ENCODE measurements around the gene SLC35F3. TPM values are rescaled to one million over a fixed set of nuclear protein-coding genes. Genes with fewer than 3 reads are reported as not detected.

The SLC35F3 gene
- total RNA-seq, 6 experiments from 2014 or later: 0.26 to 0.58 (median 0.46) TPM

GRCh38 chr1:234136073-234136472, 231.6 kb downstream of the SLC35F3 start:
- TF ChIP-seq CTCF (IDR thresholded peaks at IDR 0.05): no peak
- H3K9me3 Mint-ChIP-seq: peaks cover 5% of the 10 kb centered on the region; the same call in 1 of the 2 replicates
- H3K4me1 Mint-ChIP-seq (ENCODE audit: low read depth): peaks cover 36% of the 10 kb centered on the region; the same call in 1 of the 2 replicates
- no peak overlapping the region for H3K4me3 Mint-ChIP-seq
- no peak overlapping the region for H3K27ac Mint-ChIP-seq
- no peaks in the 10 kb centered on the region for H3K36me3 Mint-ChIP-seq (ENCODE audit: low read depth)
- no peaks in the 10 kb centered on the region; the same call in 1 of the 2 replicates for H3K27me3 Mint-ChIP-seq (ENCODE audit: insufficient read depth)
- no peak for DNase-seq

- H3K27ac Mint-ChIP-seq: no peak overlapping the region; the same call in 1 of the 2 replicates
- TF ChIP-seq CTCF (IDR thresholded peaks at IDR 0.05): no peak
- DNase-seq: peak; percentile 54
- no peak overlapping the region for H3K4me3 Mint-ChIP-seq
- peaks cover 5% of the 10 kb centered on the region; the same call in 1 of the 2 replicates for H3K9me3 Mint-ChIP-seq
- peaks cover 45% of the 10 kb centered on the region; the same call in 1 of the 2 replicates for H3K4me1 Mint-ChIP-seq (ENCODE audit: low read depth)
- H3K27me3 Mint-ChIP-seq (ENCODE audit: insufficient read depth): no peaks in the 10 kb centered on the region; the same call in 1 of the 2 replicates
- no peaks in the 10 kb centered on the region for H3K36me3 Mint-ChIP-seq (ENCODE audit: low read depth)
Observed at GRCh38 chr1:234139966-234140365, 235.5 kb downstream of the SLC35F3 start.

- Mint-ChIP-seq H3K27ac (peak overlapping the region; percentile 37; the same call in 1 of the 2 replicates), H3K27me3 (ENCODE audit: insufficient read depth) (no peaks in the 10 kb centered on the region; the same call in 1 of the 2 replicates), H3K4me1 (ENCODE audit: low read depth) (peaks cover 45% of the 10 kb centered on the region; the same call in 1 of the 2 replicates), H3K36me3 (ENCODE audit: low read depth) (no peaks in the 10 kb centered on the region), H3K9me3 (peaks cover 5% of the 10 kb centered on the region; the same call in 1 of the 2 replicates), H3K4me3 (peak overlapping the region; percentile 17; the same call in 1 of the 2 replicates)
- TF ChIP-seq CTCF (IDR thresholded peaks at IDR 0.05): no peak
- no peak for DNase-seq
Observed at GRCh38 chr1:234140388-234140787, 235.9 kb downstream of the SLC35F3 start.

- H3K4me3 Mint-ChIP-seq: no peak overlapping the region
- H3K4me1 Mint-ChIP-seq (ENCODE audit: low read depth): peaks cover 45% of the 10 kb centered on the region; the same call in 1 of the 2 replicates
- no peaks in the 10 kb centered on the region; the same call in 1 of the 2 replicates for H3K27me3 Mint-ChIP-seq (ENCODE audit: insufficient read depth)
- H3K27ac Mint-ChIP-seq: peak overlapping the region; percentile 37; the same call in 1 of the 2 replicates
- H3K9me3 Mint-ChIP-seq: peaks cover 5% of the 10 kb centered on the region; the same call in 1 of the 2 replicates
- no peak for TF ChIP-seq CTCF (IDR thresholded peaks at IDR 0.05)
- no peaks in the 10 kb centered on the region for H3K36me3 Mint-ChIP-seq (ENCODE audit: low read depth)
- DNase-seq: no peak
Observed at GRCh38 chr1:234141006-234141405, 236.5 kb downstream of the SLC35F3 start.

GRCh38 chr1:234143681-234144080, 239.2 kb downstream of the SLC35F3 start:
- no peak for DNase-seq
- Mint-ChIP-seq H3K4me1 (ENCODE audit: low read depth) (peaks cover 44% of the 10 kb centered on the region), H3K9me3 (peaks cover 12% of the 10 kb centered on the region), H3K27ac (peak overlapping the region; percentile 59; the same call in 1 of the 2 replicates), H3K27me3 (ENCODE audit: insufficient read depth) (no peaks in the 10 kb centered on the region), H3K4me3 (no peak overlapping the region), H3K36me3 (ENCODE audit: low read depth) (no peaks in the 10 kb centered on the region)
- TF ChIP-seq CTCF (IDR thresholded peaks at IDR 0.05): no peak
